ENCODE measurements around the gene ARL3.
"Not testable (repeated sequence)": the region's sequence is repeated elsewhere in the genome, so short reads cannot be mapped to it uniquely, and the experiment has no call there.

ARL3 gene, protein sequence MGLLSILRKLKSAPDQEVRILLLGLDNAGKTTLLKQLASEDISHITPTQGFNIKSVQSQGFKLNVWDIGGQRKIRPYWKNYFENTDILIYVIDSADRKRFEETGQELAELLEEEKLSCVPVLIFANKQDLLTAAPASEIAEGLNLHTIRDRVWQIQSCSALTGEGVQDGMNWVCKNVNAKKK

DNA sequence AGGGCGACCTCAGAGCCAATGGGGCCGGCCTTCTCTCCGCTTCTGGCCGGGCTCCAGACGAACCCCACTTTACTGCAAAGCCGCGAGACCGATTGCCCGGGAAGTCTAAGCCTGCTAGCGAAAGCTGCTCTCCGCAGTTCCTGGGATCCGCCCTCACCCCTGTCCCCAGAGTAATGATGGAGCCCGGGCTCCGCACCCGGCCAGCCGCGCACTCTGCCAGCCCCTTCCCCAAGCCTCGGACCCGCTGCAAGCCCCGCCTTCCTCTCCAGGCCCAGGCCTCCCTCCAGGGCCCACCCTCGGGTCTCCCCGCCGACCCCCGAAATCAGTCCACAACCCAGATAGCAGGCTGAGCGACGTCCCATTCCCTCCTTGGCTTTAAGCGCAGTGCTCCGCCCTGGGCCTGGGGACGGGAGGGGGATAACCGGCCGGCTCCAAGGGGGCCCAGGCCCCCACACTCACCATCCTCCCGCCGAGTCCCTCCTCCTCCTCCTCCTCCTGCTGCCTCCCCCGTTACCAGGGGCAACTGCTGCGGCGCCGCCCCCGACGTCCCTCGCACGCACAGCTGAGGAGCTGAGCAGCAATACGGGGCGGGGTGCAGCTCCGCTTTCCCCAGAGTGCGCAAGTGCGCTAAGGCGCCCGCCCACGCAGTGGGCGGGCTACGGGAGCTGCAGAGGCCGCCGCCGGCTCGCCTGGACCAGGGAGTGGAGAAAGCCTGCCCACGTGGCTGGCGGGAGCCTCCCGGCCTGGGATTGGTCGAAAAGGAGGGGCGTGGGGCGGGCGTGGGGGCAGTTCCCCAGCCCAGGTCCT lies at the start of gene ARL3:
Gene ARL3, minus strand, starts transcription at position 584 of the 807 bp plus-strand sequence. Its CDS starts 122 bp downstream, at position 462.
- peak; percentile 96 for DNase-seq

DNA sequence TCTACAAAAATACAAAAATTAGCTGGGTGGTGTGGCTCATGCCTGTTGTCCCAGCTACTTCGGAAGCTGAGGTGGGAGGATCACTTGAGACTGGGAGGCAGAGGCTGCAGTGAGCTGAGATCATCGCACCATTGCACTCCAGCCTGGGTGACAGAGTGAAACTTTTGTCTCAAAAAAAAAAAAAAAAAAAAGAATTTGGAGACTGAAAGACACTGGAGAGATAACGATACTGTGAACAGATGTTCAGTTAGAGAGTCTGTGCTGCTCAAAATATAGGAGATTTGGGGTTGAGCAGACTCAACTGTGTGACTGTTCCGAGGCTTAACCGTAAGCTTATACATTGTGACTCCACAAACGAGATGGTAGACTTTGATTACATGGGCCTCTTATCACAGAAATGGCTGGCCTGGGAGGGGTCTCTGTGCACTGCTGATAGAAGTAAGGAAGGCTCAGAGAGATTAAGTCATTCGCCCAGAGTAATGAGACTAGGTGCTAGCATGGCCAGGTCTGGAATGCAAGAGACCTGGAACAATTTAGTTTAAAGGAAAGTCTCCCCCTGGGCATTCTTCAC lies 48.9 kb upstream of the ARL3 start:
- DNase-seq, result no peak

DNA sequence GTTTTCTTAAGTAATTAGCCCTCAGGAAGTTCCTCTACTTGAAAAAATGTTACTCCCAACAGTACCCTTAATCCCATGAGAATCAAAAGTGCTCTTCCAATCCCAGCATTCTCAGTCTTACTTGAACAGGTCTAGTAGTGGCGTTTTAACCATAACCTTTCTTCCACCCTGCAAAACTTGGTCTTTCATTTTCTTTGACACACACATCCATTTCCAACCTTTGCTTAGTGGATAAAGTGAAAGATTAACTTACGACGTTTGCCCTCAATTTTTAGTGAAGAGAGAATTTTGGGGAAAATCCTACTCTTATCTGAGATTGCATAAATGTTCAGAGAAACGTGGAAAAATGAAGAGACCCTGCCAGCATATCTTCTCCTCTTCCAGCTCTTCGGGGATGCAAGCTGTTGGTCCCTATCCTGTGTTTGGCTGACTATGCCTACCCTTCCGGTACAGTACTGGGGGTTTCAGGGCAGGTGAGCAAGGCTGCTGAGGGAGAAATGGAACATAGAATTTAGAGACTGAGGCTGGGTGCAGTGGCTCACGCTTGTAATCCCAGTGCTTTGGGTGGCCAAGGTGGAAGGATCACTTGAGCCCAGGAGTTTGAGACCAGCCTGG lies 48.3 kb upstream of the ARL3 start:
- DNase-seq, result no peak

DNA sequence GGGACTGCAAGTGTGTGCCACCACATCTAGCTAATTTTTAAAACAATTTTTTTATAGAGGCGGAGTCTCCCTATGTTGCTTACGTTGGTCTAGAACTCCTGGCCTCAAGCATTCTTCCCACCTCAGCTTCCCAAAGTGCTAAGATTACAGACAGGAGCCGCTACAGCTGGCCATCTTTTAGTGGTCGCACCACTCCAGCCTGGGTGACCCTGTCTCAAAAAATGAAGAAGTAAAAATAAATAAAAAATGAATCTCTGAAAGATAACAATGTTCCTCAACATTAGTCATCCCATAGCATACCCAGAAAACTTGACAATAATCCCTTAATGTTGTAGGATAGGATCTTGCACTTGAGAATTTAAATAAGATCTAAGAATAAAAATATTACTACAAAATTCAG lies 47.8 kb upstream of the ARL3 start:
- no peak for DNase-seq

DNA sequence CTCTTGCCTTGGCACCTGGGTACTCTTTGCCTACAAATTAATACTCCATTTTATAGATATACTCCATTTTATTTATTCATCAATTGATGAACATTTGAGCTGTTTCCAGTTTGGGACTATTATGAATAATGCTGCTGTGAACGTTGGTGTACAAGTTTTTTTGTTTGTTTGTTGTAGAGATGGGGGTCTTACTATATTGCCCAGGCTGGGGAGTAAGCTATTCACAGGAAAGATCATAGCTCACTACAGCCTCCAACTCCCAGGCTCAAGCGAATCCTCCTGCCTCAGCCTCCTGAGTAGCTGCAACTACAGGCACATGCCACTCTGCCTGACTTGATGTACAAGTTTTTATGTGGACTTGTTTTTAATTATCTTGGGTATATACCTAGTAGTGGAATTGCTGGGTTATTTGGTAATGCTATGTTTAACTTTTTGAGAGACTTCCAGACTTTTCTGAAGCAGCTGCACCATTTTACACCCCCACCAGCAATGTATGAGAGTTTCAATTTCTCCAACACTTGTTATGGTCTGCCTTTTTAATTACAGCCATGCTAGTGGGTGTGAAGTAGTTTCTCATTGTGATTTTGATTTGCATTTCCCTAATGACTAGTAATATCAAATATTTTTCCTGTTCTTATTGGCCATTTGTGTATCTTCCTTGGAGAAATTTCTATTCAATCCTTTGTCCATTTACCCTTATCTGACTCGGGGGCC lies 45.5 kb upstream of the ARL3 start:
- DNase-seq, result no peak

DNA sequence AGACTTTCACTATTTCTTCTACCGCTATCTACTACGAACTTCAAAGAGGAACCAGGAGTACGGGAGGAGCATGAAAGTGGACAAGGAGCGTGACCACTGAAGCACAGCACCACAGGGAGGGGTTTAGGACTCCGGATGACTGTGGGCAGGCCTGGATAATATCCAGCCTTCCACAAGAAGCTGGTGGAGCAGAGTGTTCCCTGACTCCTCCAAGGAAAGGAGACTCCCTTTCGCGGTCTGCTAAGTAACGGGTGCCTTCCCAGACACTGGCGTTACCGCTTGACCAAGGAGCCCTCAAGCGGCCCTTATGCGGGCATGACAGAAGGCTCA lies 44.7 kb upstream of the ARL3 start:
- DNase-seq, result not testable (repeated sequence)

DNA sequence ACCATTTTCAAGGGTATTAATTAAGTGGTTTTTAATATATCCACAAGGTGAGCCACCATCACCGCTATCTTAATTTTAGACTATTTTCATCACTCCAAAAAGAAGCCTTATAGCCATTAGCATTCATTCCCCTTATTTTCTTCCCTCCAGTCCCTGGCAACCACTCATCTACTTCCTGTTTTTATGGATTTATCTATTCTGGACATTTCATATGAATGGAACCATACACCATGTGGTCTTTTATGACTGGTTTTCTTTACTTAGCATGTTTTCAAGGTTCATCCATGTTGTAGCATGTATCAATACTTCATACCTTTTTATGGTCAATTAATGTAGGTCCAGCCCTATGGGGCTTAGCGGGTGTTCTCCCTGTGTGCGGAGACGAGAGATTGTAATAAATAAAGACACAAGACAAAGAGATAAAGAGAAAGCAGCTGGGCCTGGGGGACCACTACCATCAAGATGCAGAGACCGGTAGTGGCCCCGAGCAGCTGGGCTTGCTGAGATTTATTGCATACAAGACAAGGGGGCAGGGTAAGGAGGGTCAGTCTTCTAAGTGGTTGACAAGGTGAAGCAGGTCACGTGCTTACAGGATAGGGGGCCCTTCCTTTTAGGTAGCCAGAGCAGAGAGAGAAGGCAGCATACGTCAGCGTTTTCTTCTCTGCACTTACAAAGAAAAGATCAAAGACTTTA lies 44.2 kb upstream of the ARL3 start:
- no peak for DNase-seq

DNA sequence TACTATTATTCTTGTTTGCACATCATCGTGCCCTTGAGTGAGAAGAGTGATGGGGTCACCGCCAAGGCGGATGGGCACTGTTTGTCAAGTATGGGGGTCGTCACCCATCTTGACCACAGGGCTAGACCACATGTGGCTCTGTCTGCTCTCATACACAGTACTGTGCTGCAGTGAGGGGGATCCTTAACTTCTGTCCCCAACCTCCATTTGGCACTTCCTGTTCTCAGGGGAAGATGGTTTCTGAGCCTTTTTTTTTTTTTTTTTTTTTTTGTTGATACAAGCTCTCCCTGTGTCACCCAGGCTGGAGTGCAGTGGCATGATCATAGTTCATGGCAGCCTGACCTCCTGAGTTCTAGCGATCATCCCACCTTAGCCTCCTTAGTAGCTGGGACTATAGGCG lies 43.1 kb upstream of the ARL3 start:
- no peak for DNase-seq

DNA sequence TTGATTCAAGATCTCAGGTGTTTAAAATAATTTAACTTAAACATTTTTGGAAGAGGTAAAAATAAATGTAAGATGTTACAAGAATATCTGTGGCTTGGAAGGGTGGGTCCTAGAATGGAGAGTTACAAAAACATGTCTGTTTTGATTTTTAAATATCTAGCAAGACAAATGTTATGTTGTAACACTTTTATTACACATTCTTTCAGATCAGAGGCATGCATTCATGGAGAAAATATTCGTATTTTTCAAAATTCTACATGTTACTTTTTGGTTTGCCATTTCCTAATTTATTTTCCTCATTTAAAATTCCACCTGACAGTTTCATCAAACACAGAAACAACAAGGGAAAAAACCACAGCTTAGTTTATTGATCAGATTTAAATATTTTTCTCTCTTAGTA lies 39.5 kb upstream of the ARL3 start:
- no peak for DNase-seq

DNA sequence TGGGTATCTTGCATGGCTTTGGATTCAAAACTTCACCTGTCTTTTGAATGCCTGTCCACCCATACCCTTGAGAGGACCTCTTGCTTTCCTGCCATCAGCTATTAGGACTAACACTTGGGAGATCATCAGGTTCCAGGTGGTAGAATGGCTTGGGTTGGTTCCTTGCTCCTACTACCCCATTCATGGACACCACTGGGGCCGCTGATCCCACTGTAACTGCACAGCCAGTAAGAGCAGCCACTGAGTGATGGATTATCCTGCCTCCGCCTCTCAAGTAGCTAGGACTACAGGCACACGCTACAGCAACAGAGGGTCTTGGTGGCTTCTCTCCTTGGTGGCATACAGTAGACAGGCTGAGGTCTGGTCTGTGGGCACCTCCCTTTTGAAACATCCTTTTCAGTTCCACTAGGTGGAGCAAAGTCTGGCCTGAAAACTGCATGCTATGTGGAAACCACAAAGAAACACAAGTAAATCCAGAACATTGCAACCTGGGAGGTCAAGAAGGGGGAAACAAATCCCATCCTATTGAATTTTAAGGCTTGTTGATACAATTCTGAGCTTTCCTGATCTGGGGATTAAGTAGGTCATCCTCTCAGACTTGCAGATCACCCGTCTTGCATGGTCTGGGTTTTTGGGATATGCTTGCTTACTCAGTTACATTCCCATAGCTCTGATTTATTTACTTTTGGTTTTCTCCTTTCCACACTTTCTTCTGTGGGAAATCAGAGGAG lies 38.9 kb upstream of the ARL3 start:
- DNase-seq, result peak; percentile 32

DNA sequence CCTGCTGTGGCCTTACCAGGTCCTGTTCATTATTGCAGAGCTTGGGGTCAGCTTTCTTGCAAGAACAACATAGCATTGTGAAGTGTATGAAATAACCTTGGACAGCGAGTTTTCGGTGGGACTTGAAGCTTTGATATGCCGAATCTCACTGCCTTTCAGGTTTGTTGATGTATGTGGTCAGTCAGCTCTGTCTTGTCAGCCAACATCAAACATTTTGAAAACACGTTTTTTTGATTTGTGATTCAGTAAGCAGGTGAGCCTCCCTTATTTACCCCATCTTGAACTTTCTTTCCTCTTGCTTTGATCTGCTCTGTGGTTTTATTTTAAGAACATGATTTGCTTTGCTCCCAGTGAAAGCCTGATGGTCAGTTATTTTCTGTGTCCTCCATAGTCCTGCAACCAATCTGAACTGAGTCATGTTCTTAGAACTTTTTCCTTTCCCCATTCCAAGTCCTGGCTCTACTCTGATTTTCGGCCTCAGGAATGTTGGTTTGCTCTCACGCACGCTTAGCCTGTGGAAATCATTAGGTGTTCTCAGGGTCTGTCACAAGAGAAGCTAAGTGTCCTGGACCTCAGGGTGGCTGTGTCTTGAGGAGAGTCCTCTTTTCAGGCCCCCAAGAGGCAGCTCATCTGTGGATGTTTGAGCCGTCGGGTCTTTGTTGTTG lies 38.2 kb upstream of the ARL3 start:
- DNase-seq, result no peak

DNA sequence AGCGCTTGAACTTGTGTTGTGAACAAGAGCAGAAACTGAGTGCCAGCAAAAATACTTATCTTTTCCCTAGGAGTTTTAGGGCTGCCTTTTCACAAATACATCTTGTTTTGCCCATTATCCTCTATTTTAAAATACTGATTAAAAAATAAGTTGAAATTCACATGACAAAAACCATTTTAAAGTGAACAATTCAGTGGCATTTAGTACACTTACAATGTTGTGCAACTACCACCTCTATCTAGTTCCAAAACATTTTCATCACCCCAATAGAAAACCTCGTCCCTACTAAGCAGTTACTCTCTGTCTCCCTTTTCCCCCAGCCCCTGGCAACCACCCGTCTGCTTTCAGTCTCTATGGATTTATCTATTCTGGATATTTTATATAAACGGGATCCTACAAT lies 31.0 kb upstream of the ARL3 start:
- no peak for DNase-seq

DNA sequence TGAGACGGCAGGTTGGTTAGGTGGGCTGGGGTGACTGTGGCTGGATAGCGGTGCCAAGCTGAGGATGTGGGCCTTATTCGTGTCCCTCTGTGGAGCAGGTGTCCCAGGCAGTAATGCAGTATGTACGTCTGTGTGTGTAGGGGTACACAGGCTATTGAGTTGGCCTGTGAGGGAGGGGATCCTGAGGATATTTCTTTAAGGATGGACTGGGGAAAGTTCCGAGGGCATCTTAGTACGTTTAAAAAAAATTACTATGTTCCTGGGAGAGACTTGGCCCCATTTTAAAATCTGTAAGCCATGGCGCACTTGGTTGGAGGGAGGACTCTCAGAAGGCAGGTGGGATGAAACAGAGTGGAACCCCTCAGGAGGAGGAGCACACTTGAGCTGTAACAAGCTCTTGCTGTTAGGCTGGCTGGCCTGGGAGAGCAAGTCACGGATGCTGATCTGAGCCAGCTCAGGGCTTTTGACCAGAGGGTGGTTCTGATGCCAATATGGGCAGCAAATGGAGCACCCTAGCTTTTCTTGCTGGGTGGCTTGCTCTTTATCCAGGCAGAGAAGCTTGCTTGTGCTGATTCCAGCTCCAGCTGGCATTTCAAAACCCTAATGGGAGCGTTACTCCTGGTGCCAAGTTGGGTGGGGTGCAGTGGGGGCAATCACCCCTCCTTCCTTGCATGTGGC lies 30.3 kb upstream of the ARL3 start:
- no peak for DNase-seq

DNA sequence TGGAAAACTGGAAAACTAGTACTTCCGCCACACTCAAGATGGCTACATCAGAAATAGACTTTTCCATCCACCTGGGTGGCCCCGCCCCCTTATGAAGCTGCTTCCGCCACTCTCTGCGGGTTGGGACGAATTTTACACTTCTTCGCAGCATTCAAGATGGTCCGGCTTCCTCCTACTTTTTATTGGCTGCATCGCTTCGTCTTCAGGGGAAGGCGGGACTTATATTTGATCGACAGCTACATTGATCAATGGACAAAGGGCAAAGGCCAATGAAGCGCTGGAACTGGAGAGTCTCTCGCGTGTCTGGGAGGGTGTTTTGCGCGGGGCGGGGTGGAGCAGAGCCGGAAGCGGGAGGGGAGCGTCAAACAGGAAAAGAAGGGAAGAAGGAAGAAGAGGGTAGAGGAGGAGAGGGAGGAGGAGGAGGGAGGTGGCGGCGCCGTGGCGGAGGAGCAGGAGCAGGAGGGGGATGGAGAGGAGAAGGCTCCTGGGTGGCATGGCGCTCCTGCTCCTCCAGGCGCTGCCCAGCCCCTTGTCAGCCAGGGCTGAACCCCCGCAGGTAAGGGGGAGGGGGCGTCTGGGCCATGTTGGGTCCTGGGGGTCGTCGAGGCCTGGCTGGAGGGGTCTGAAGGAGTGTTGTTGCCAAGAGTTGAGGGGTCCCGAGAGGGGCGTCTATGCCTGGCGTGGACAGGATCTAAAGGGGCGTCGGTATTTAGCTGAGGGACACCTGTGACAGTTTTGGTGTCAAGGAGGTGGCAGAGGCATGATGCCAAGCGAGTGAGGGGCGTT lies 29.6 kb upstream of the ARL3 start, which contains the start of gene WBP1L:
Gene WBP1L, plus strand, starts transcription at position 361 of the 786 bp plus-strand sequence. Its CDS starts 106 bp downstream, at position 467.
- peak; percentile 98 for DNase-seq

DNA sequence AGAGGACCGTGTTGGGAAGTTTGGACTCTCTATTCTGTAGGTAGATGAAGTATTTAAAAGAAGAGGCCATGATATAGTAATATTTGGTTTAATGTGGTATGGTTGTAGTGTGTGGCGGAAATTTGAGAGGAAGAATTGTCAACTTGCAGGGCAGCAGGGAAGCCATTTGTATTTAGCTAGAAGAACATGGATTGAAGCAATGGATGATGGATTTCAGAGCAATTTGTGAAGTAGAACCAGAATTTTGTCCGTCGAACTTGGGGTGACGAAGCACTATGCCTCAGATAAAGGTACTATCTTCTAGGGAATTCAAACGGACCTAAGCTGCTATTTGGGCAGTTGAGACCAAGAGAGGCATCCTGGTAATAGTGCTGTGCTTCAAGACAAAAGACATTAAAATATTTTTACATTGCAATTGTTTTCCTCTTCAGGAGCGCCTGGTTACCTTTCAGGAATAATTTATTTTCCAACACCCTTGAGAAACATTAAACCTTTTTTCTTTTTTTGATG lies 28.9 kb upstream of the ARL3 start:
- no peak for DNase-seq

DNA sequence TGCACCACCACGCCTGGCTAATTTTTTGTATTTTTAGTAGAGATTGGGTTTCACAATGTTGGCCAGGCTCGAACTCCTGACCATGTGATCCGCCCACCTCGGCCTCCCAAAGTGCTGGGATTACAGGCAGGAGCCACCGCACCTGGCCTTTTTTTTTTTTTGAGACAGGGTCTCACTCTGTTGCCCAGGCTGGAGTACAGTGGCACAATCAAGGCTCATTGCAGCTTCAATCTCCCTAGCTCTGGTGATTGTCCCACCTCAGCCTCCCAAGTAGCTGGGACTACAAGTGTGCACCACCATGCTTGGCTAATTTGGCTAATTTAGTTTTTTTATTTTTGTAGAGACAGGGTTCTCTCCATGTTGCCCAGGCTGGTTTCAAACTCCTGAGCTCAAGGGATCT lies 28.1 kb upstream of the ARL3 start:
- not testable (repeated sequence) for DNase-seq

DNA sequence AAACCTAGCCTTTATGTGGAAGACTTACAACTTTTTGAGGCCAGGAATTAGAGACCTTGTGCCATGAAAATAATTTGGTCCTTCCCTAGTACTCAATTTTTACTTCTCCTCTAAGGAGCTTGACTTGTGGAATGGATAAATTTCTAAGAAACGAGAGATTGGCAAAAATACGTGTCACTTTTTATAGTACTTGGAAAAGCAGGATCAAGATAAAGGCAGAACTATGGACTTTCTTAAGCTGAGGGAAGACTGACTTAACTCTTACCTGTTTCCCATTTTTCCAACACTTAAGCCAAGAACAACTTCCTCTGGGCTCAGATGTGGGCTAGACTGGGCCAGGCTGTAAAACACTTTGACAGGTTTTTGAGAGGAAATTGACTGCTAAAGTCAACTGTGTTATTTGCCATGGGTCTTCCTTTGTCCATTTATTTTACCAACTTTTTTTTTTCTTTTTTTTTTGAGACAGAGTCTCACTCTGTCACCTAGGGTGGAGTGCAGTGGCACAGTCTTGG lies 27.6 kb upstream of the ARL3 start:
- DNase-seq, result no peak

DNA sequence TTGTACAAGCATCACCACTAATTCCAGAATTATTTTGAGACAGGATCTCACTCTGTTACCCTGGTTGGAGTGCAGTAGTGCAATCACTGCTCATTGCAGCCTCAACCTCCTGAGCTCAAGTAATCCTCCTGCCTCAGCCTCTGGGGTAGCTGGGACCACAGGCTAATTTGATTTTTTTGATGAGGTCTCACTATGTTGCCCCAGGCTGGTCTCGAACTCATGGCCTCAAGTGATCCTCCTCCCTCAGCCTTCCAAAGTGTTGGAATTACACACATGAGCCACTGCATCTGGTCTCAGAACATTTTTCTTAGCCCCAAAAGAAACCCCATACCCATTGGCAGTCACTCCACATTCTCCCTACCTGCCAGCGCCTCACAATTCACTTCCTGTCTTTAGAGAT lies 26.0 kb upstream of the ARL3 start:
- DNase-seq, result no peak

DNA sequence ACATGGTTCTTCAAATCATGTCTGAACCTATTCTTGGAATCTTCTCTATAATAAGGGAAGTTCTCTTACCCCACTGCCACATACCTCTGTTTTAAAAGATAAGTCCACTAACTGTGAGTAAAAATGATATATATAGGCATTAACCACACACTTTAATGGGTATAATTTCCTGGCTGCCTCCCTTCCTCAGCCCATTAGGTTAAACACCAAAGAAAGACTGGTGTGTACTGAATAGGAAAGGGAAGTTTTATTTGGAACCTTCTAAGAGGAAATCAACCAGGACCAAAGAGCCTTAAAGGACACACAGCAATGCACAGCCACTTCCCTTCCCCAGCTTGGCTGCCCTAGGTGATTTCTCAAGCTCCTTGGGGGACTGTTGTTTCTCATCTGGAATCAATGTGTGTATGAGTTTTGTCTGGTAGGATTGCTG lies 24.5 kb upstream of the ARL3 start:
- DNase-seq, result no peak

All from CD4-positive, alpha-beta T cell treated with Interleukin-12 subunit alpha and Interleukin-12 subunit beta, for 1 hour (primary cell).